GM19324 (cell line): ENCODE measurements around the gene GLMN.

ENCODE experiments used
- ATAC-seq: cut with Tn5 transposase; IDR thresholded peaks from one replicate; pipeline ENCODE4 v1.9.1; 2021; ENCODE audit warnings: mild to moderate bottlenecking, moderate library complexity; ENCODE audit not compliant: unreplicated experiment, low FRiP score

GLMN gene, protein sequence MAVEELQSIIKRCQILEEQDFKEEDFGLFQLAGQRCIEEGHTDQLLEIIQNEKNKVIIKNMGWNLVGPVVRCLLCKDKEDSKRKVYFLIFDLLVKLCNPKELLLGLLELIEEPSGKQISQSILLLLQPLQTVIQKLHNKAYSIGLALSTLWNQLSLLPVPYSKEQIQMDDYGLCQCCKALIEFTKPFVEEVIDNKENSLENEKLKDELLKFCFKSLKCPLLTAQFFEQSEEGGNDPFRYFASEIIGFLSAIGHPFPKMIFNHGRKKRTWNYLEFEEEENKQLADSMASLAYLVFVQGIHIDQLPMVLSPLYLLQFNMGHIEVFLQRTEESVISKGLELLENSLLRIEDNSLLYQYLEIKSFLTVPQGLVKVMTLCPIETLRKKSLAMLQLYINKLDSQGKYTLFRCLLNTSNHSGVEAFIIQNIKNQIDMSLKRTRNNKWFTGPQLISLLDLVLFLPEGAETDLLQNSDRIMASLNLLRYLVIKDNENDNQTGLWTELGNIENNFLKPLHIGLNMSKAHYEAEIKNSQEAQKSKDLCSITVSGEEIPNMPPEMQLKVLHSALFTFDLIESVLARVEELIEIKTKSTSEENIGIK

DNA sequence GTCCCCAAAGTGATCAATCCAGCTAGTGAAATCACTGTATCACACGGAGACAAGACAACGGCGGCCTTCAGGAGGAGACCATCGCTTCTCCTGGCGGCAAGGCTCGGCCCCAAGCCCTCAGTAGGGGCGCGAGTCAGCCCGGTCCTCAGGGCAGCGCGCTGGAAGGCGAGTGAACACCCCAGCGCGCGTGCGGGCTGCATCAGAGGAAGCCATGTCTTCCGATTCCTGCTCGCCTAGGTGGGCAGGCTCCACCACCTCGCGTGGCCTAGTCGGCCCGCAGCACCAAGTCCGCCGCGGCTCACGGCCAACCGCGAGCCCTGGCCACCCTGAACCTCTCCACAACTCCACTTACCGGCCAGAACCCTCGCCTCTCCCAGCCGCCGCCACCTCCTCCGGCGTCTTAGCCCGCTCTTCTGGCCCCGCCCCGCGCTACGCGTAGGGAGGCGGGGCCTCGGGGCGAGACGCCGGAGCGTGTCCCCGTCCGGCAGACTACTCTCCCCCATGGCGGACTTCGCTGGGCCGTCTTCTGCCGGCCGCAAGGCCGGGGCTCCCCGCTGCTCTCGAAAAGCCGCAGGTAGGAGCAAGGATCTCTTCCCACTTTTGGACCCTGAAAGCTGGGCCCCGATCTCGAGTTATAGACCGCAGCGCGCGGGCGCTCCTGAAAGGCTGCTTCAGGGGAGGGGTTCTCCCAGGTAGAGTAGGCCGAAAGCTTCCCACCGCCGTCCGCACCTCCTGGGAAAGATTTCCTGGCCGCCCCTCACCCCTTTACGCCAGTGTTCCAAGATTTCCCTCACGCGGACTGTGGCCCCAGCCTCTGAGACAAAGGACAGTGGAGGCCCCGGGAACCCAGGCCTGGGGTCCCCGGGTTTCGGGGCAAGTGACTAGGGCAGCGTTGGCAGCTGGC lies at the start of gene GLMN, which contains the start of gene RPAP2:
TSS of gene GLMN (minus strand) at position 415 of the 904 bp plus-strand sequence. CDS start 988 bp downstream, outside the sequence.
TSS of gene RPAP2 (plus strand) at position 487 of the 904 bp plus-strand sequence. CDS start at position 502, 15 bp downstream.
- peak; percentile 99 for ATAC-seq

DNA sequence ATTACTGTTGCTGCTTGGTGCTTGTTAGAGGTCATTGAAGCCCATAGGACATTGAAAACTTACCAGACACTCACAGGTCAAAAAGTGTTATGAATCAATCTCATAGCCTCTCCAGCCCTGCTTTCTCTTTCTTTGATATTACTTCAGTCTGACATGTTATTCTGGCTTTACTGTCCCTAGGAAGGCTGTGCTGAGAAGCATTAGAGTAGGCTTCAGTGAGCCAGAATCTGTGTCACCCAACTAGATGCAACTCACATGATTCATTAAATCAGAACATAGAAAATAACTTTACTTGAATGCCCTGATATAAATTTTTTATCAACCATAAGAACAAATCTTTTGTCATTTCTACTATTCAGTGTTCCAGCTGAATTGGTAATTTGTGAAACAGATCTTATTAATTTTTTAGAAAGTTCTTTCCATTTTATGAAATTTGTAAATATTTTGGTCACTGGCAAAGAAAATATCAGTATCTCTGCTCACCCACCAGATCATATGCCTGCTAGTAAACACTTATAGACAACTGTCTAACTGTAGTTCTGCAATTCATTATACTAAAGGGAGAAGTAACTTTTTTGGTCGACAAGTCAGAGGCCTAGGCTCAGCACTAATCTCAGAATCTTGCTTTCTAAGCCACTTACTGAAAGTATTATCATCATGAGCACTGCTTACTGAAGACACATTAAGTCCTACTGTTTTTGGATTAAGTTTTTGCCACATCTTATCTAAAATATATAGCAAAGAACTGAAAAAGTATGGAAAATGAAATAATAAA lies 48.3 kb upstream of the GLMN start:
- ATAC-seq = no peak

DNA sequence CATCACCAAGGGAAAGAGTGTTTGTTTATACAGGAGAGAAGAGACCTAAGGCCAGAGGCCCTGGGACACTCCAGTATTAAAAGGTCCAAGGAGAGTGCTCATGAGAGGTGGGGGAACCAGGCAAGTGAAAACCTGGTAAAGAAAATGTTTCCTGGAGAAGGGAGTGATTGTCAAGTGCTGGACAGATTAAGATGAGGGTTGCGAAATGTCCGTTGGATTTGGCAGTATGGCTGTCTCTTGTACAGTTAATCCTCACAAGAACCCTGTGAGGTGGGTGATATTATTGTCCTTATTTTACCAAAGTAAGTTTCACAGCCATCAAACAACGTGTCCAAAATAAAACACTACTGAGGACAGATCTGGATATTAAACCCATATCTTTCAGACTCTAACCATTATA lies 44.3 kb upstream of the GLMN start:
- no peak for ATAC-seq

DNA sequence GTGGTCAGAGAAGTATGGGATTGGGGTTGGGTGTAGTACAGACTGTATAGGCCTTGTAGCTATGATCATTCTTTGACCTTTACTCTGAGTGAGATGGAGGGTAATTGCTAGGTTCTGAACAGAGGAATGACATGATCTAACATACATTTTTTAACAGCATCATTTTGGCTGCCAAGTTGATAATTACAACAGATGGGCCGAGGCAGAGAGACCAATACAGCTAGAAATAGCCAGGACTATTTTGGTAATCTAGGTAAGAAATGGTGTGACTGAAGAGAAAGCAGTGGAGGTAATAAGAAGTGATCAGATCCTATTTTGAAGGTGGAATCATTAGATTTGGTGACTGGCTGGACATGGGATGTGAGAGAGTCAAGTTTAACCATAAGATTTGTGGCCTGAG lies 43.6 kb upstream of the GLMN start:
- ATAC-seq = no peak

DNA sequence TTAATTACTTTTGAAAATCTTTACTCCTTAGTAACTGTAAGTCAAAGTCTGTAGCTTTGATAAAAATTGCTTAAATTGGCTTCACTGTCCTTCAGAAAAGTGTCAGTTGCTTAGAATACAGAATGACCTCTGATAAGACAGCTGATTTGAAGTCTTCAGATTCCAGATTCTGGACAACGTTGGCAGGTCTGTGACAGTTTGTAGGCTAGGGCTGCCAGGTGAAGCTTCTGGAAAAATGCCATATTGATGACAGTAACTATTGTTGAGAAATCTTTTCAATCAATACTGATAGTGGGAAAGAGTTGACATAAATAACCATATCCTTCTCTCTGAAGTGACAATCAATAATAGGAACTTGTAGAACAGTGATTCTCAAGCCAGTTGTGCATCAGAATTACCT lies 41.4 kb upstream of the GLMN start:
- ATAC-seq = no peak

DNA sequence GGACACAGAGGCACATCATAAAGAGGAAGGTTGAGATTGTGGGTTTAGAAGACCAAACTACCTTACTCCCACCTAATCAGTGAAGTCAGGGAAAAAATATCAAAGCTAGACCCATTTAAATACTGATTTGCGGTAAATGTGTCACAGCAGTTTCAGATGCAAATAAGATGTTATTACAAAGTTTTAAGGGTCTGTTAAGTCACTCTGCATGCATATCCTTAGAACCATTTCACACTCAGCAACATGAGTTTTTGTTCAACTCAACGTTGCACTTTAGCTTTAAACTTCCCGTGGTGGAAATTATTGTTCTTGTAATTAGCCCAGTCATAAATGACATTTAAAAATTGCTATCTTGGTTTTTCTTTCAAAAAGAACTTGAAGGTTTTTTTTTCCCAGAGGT lies 34.9 kb upstream of the GLMN start:
- ATAC-seq = no peak

DNA sequence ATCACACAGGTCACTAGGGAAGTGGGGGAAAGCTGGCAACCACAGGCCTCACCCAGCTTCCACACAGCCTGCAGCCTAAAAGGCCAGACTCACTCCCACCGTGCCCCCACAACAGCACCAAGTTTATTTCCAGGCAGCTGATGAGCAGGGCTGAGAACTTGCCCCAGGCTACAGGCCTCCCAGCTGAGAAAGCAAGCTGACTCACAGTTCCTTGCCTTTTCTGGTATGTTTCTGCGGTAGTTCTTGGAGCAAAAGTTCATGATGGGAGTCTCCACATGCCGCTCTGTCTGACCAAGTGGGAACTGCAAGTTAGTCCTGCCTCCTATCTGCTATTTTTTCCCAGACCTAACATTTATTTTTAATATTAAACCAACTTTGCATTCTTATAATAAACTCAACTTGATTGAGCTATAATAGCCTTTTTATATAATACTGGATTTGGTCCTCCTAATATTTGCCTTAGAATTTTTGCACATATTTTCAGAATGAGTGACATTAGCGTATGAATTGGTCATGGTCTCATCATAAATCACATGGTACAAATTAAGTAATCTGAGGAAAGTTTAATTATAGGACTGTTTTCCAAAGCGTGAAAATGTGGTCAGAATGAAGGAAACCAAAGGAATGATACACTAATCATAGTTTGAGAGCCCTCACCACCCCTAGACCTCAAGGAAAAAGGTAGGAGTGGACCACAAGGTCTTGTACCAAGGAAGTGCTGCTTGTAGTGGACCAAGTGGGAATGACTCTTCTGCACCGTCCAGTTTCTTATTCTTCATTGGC lies 30.8 kb upstream of the GLMN start:
- no peak for ATAC-seq

DNA sequence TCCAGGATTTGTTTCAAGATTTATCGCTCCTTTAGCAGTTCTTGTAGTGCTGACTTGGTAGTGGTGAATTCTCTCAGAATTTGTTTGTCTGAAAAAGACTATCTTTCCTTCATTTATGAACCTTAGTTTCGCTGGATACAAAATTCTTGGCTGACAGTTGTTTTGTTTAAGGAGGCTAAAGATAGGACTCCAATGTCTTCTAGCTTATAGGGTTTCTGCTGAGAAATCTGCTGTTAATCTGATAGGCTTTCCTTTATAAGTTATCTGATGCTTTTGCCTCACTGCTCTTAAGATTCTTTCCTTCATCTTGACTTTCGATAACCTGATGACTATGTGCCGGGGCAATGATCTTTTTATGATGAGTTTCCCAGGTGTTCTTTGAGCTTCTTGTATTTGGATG lies 29.0 kb upstream of the GLMN start:
- ATAC-seq = no peak

DNA sequence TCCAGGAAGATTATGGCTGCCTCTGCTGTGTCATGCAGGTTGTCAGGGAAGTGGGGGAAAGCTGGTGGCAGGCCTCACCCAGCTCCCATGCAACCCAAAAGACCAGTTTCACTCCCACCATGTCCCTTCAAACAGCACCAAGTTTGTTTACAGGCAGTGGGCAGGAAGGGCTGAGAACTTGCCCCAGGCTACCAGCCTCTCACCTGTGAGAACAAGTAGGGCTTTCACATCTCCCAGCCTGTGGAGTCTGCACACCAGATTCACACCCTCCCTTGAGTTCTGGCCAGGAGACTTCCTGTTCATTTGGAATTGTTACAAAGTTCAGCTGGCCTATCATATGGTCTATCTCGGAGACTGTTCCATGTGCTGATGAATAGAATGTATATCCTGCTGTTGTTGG lies 27.9 kb upstream of the GLMN start:
- no peak for ATAC-seq

DNA sequence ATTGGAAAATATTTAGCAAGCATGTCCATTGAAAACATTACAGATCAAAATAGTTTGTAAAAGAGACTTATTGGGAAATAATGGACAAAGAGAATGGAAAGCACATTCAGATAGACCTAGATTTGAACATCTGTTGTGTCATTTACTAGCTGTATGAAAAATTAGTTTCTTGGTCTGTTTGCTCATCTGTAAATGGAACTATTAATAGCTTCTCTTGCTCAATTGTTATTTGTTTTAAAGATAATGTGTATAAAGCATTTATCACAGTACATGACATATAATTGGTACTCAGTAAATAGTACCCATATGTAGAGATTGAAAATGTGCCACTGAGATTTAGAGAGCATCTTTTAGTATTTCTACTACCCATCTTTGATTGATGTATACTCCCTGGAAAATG lies 26.0 kb upstream of the GLMN start:
- ATAC-seq = no peak

DNA sequence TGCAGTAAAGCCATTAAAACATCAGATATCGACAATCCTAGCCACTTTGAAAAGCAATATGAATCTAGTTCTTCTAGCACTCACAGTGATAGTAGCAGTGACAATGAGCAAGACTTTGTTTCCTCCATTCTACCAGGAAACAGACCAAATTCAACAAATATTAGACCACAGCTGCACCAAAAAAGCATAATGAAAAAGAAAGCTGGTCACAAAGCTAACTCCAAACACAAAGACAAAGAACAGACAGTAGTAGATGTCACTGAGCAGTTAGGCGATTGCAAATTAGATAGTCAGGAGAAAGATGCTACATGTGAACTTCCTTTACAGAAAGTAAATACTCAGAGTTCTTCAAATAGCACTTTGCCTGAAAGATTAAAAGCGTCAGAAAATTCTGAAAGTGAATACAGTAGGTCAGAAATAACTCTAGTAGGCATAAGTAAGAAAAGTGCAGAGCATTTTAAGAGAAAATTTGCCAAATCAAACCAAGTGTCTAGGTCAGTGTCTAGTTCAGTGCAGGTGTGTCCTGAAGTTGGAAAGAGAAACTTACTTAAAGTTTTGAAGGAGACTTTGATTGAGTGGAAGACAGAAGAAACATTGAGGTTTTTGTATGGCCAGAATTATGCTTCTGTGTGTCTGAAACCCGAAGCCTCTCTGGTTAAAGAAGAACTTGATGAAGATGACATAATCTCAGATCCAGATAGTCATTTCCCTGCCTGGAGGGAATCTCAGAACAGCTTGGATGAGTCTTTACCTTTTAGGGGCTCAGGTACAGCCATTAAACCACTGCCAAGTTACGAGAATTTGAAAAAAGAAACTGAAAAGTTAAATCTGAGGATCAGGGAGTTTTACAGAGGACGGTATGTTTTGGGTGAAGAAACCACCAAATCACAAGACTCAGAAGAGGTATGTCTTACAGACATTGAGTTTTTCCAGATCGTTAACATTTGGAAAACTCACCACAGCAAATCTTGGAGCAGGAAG lies 25.0 kb upstream of the GLMN start:
- no peak for ATAC-seq

DNA sequence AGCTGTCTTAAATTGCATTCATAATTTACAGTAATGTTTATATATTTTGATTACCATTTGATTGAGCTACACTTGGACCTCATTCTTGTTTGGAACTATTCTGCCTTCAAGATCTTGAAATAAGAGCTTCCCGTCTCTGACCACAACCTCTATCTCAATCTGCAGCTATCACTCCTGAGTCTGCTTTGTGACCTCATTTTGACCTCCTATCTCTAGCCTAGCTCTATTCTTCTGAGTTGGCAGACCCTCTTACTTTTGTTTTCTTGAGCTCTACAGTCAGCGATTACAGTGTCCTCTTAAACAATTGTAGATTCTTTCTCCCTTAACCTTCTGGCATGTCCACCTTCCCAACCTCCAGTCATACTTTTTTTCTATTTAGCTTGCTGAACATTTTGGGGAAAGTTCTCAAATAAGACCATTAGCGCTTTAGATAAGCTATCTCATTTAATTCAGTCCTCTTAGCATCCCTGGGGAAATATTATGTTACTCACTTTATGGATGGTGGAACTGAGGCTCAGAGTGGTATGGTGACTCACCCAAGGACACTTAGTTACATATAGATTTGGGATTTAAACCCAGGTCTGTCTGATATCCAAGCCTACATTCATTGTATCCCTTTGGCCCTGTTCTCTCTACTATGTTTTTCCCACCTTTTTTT lies 19.2 kb upstream of the GLMN start:
- no peak for ATAC-seq

DNA sequence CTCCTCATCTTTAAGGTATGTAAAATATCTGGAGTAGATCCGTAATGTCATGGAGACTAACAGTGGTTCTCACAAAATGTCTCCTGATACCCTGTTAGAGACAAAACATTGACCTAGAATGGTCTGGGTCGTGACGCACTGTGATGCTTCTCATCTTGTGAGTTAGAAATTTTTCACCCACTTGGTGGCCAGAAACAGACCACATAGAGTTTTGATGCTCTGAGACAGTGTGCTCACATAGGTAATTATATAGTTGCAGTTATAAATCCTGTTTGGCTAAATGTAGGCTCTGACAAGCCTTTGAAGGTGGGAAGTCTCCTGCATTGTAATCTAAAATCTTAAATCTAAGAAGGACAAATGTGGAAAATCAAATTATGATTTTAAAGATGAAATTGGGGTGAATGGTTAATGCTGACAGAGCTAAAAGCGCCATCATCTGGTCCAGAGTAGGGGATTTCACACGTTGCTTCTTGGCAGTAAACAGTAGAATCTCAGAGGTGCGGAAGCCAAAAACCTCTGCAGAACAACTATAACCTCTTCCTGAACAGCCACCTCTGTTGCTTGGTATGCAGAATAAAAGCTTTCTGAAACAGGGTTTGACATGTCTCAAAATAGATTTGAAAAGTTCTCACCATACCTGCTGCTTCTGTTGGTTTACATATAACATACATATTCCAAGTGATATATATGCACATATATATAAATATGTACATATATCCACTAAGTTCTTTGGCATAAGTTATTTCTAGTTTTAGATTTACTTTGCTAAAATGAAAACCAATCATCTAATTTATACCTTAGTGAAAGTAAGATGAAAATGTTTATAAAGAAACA lies 17.2 kb upstream of the GLMN start:
- no peak for ATAC-seq

DNA sequence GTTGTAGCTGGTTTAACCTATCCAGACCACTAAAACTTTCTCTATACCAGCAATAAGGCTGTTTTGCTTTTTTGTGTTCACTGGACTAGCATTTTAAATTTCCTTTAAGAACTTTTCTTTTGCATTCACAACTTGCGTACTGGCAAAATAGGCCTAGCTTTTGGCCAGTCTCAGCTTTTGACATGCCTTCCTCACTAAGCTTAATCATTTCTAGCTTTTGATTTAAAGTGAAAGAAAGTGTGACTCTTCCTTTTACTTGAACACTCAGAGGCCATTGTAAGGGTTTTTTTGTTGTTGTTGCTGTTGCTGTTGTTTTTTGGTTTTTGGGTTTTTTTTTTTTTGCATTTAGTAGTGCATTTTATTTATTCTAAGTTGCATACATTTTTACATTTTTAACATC lies 15.2 kb upstream of the GLMN start:
- no peak for ATAC-seq

DNA sequence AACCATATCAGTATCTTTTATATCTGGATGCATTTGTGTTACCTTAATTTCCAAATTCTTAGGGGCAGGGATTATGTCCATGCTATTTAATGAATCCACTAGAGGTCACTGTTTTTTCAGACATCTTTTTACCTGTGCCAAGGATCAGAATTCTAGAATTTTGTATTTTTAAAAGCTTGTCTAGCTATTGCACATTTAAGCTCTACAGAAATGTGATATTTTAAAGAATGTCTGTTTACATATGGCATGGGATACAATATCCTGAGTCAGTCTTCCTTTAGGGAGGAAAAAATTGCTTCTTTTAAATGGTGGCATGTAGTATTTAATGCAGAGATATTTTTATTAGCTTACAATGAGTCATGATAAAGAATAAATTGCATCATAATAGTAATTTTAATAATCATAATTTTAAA lies 11.4 kb upstream of the GLMN start:
- ATAC-seq = no peak

DNA sequence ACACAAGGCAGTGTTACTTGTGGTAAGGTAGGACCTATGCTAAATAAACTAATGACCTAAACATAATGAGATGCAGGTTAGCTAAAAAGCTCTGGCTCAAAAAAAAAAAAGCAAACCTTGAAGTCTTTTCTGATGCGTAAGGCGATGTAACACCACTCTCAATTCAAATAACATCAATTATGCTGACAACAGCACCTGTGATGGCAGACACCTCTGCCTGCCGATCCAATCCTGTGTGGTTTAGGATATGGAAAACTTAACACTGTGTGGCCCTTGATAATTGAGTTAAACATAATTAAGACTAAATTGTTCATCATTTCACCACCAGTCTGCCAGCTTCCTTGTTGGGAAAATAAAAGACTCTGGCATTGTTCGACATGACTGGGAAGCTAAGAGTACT lies 9.2 kb upstream of the GLMN start:
- ATAC-seq = no peak

DNA sequence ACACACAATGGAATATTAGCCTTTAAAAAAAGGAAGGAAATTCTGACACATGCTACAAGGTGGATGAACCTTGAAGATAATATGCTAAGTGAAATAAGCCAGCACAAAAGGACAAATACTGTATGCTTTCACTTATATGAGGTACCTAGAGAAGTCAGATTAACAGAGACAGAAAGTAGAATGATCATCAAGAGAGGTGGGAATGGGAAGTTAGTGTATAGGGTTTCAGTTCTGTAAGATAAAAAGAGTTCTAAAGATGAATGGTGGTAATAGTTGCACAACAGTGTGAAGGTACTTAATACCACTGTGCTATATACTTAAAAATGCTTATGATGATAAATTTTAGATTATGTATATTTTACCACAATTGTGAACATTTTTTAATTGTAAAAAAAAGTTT lies 7.2 kb upstream of the GLMN start:
- no peak for ATAC-seq
